HepG2 (cell line): Measurements from ENCODE around the gene DLG1. TPM values are rescaled to one million over a fixed set of nuclear protein-coding genes. Genes with fewer than 3 reads are reported as not detected.

Experiments used
- ATAC-seq: fragments of 200-7000 bp; cut with Tn5 transposase; 3 replicates; pipeline ENCODE4 v1.9.1; 2020; ENCODE audit warnings: mild to moderate bottlenecking, moderate library complexity
- BruUV-seq: library from RNA; stranded (reverse); fragments of 400-500 nt; replicated peaks from 2 replicates; lab custom pipeline; 2021; lab: Mats Ljungman, UMichigan
- CTCF ChIA-PET: fragments of 300-600 bp; formaldehyde crosslinking; extraction: SDS; loops from one replicate; lab custom pipeline; 2021; ENCODE audit warnings: low total read pairs, inconsistent platforms, low intra/inter-chr PET ratio; lab: Yijun Ruan, JAX
- POLR2A ChIA-PET: fragments of 350-600 bp; sonication (Branson Sonifier 250); formaldehyde crosslinking; loops from one replicate; lab custom pipeline; 2020; ENCODE audit warnings: antibody characterized with exemption, inconsistent platforms; lab: Yijun Ruan, JAX
- DNase-seq: peaks from one replicate; pipeline ENCODE4 v3.0.0-alpha.2; 2015; ENCODE audit warnings: low spot score
- FAIRE-seq: peaks from 3 replicates; lab custom pipeline; 2011; peaks lifted over from hg19 to GRCh38; lab: Jason Lieb, UNC
- H2AFZ ChIP-seq: one replicate; pipeline ENCODE4 v1.6.1; 2011; ENCODE audit warnings: low read length, inconsistent platforms
- H3K27ac ChIP-seq: fragments of 300-600 bp; 3 replicates; pipeline ENCODE4 v1.8.0; 2011; ENCODE audit warnings: mixed run types, mild to moderate bottlenecking, mixed read lengths, low read length, inconsistent platforms; ENCODE audit not compliant: insufficient read depth; ENCODE audit errors: extremely low read length
- H3K27me3 ChIP-seq, 2 experiments: fragments of 200-600 bp in 1 of 2; 2 replicates in 1 of 2; 3 replicates in 1 of 2; pipeline versions ENCODE4 v1.6.0 to v1.8.0; 2011; ENCODE audit warnings: low read length in 2 of 2, mild to moderate bottlenecking in 2 of 2, moderate library complexity in 2 of 2, inconsistent platforms in 1 of 2; ENCODE audit not compliant: insufficient read depth in 2 of 2, control insufficient read depth in 1 of 2
- H3K36me3 ChIP-seq, 2 experiments: fragments of 200-600 bp in 1 of 2; replicated peaks in 1 of 2; 2 replicates in 1 of 2; 3 replicates in 1 of 2; pipeline versions ENCODE4 v1.5.1 to v1.8.0; 2011; ENCODE audit warnings: low read length in 2 of 2, inconsistent platforms in 1 of 2; ENCODE audit not compliant: insufficient read depth in 2 of 2, control insufficient read depth in 1 of 2
- H3K4me1 ChIP-seq: 2 replicates; pipeline ENCODE4 v1.5.1; 2012; ENCODE audit warnings: low read length, inconsistent platforms; ENCODE audit not compliant: insufficient read depth
- H3K4me2 ChIP-seq: 2 replicates; pipeline ENCODE4 v1.6.0; 2011; ENCODE audit warnings: low read depth, low read length, inconsistent platforms
- H3K4me3 ChIP-seq, 3 experiments: fragments of 200-600 bp in 1 of 3; sonication (generic), shearing (Covaris generic) in 1 of 3; replicated peaks in 1 of 3; 2 replicates each; pipeline ENCODE4 v1.5.1; 2011 to 2016; ENCODE audit warnings: low read length in 3 of 3, inconsistent platforms in 2 of 3, low read depth in 2 of 3, mild to moderate bottlenecking in 2 of 3, control low read depth in 1 of 3, mixed read lengths in 1 of 3; ENCODE audit not compliant: insufficient read depth in 1 of 3
- H3K79me2 ChIP-seq: one replicate; pipeline ENCODE4 v1.6.1; 2011; ENCODE audit warnings: low read length, inconsistent platforms; ENCODE audit not compliant: insufficient read depth
- H3K9ac ChIP-seq: 2 replicates; pipeline ENCODE4 v1.6.0; 2011; ENCODE audit warnings: mild to moderate bottlenecking, low read depth, low read length, inconsistent platforms; ENCODE audit not compliant: insufficient read depth
- H3K9me3 ChIP-seq: 2 replicates; pipeline ENCODE4 v1.5.1; 2012; ENCODE audit warnings: mild to moderate bottlenecking, low read length
- H4K20me1 ChIP-seq: 2 replicates; pipeline ENCODE4 v1.6.0; 2011; ENCODE audit warnings: inconsistent platforms, mild to moderate bottlenecking, low read length, moderate library complexity; ENCODE audit not compliant: insufficient read depth
- IKZF5 ChIP-seq: IDR thresholded peaks from 2 replicates; pipeline ENCODE4 v1.6.1; 2018; ENCODE audit warnings: missing genetic modification reagents, mild to moderate bottlenecking, missing compliant biosample characterization
- ZBTB46 ChIP-seq: sonication (generic); formaldehyde crosslinking; IDR thresholded peaks from 2 replicates; pipeline ENCODE4 v1.4.0; 2020; ENCODE audit warnings: mild to moderate bottlenecking, missing genetic modification reagents, borderline replicate concordance
- ZNF850 ChIP-seq: sonication (generic); formaldehyde crosslinking; conservative IDR thresholded peaks from 2 replicates; pipeline ENCODE4 v1.9.0; 2021; ENCODE audit warnings: mild to moderate bottlenecking, missing genetic modification reagents
- ZNF878 ChIP-seq: sonication (generic); formaldehyde crosslinking; IDR thresholded peaks from 2 replicates; pipeline ENCODE4 v1.8.1; 2023; ENCODE audit warnings: mild to moderate bottlenecking, missing genetic modification reagents, moderate library complexity
- ZSCAN31 ChIP-seq: sonication (generic); formaldehyde crosslinking; IDR thresholded peaks from 2 replicates; pipeline ENCODE4 v1.5.0; 2020; ENCODE audit warnings: low read depth, mild to moderate bottlenecking, missing genetic modification reagents
- WGBS: methylation state at CpG from one replicate; pipeline ENCODE4 v1.1.6; 2017; ENCODE audit warnings: low lambda C conversion rate; 5-methylcytosine and 5-hydroxymethylcytosine counted together
- in situ Hi-C: cut with HindIII; loops from 2 replicates; pipeline ENCODE4 v1.10.0; 2017; ENCODE audit warnings: low pct_unique_long_range_greater_than_20kb; ENCODE audit not compliant: extremely low pct_ligation_motif_present
- intact Hi-C: fragments of 100-400 bp; cut with micrococcal nuclease; formaldehyde crosslinking; loops from one replicate; pipeline ENCODE4 v1.10.0; 2022; ENCODE audit not compliant: unreplicated experiment
- polyA plus RNA-seq, 8 experiments: library from polyadenylated mRNA; depleted of rRNA in 3 of 8; stranded (reverse) in 7 of 8; unstranded in 1 of 8; fragments of >200 nt; fragmentation: Illumina TruSeq in 4 of 8; extraction: Trizol in 4 of 8; gene quantifications; 2 replicates each; pipeline versions ENCODE4 v1.2.1 to v1.2.3, GENCODE V29; 2011 to 2016; ENCODE audit warnings: low read depth in 4 of 8, missing spikeins in 1 of 8, mixed read lengths in 1 of 8; ENCODE audit not compliant: insufficient read depth in 1 of 8
- total RNA-seq, 5 experiments: library from RNA; depleted of rRNA; stranded (reverse); fragments of >200 nt; fragmentation: Illumina TruSeq; extraction: Trizol; gene quantifications; 2 replicates each; pipeline ENCODE4 v1.2.3, GENCODE V29; 2016; ENCODE audit warnings: low read depth in 1 of 5

DLG1 gene
- total and polyA plus RNA-seq, 2 of the 13 experiments (the other 11 are each of a cell fraction or from before 2014, with no cell fraction given), result 30.5 to 104 TPM

DNA sequence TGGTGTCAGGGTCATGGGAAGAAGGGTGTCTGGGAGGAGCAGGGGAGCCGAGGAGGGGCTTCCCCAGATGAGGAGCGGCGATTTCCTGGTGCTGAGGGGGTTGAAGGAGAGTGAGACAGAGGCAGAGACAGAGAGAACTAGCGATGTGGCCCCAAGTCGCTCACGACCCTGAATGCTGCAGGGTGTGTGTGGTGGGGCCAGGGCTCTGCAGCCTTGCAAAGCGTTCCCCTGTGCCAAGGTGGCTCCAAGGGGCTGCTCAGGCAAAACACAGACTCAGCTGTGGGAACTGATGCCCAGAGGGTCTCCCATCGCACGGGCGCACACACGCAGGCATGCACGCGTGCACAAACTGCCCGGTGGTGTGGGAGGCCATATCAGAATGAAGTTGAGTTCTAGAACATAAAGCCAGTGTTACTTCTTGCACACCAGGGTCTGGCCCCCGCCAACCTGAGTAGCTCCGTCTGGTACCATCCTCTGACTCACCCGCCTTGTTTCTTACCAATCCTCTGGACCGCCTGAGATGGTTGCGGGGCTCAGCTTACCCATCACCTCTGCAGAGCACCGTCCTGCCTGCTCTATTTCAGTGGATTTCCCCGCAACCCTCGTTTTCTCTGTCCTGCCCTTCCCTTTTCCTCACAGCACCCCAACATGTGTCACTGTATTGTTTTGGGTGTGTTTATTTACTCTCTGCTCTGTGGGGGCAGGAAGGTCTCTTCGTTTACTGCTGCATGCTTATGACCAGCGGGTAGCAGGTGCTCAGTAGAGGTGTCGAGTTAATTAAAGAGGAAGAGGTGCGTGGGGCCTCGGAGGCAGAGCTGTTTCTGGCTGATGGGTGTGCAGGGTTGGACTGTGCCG, 273.3 kb downstream of the DLG1 start (continued):
- TF ChIP-seq ZNF850 (CRISPR knock-in tag), result no peak
- no peak for TF ChIP-seq IKZF5

- in situ Hi-C loops (no loop called here), intact Hi-C loops (no loop called here)
- peaks cover 34% of the 10 kb centered on the region for H3K4me1 ChIP-seq
- H3K27me3 ChIP-seq, result 0 out of 5 replicates have a peak, but pooled peaks cover 0 to under 1% of the 10 kb centered on the region in 2 experiments
- H3K4me2 ChIP-seq, result no peak overlapping the region
- no peak overlapping the region for H3K9ac ChIP-seq
- no peak overlapping the region for H3K27ac ChIP-seq
- DNase-seq, result no peak
- no peak overlapping the region for H3K4me3 ChIP-seq
- ATAC-seq, result no peak
- H3K9me3 ChIP-seq, result no peaks in the 10 kb centered on the region
- no peak for FAIRE-seq
- H4K20me1 ChIP-seq, result no peaks in the 10 kb centered on the region
- ChIA-PET POLR2A (no interaction called here), CTCF (no interaction called here)
- TF ChIP-seq ZSCAN31 (CRISPR knock-in tag) (no peak), ZBTB46 (CRISPR knock-in tag) (no peak), ZNF878 (CRISPR knock-in tag) (no peak)
- H2AFZ ChIP-seq, result no peak overlapping the region
- 91% methylated on average over 35 of the region's 36 CpGs for WGBS
- no peaks in the 10 kb centered on the region for H3K79me2 ChIP-seq
- no TSS peak for BruUV-seq
- no peaks in the 10 kb centered on the region; a peak in 1 of 5 replicates for H3K36me3 ChIP-seq
Observed at GRCh38 chr3:197023998-197024651, 274.3 kb downstream of the DLG1 start.
